ENCODE data around the gene ELMO1. TPM values are rescaled to one million over a fixed set of nuclear protein-coding genes. Genes with fewer than 3 reads are reported as not detected.
A peak's percentile ranks its signal among the peaks of the same experiment; 100 is the strongest.

Gene ELMO1
- total RNA-seq, 2 experiments from 2014 or later = 72.8 to 75.3 TPM

DNA sequence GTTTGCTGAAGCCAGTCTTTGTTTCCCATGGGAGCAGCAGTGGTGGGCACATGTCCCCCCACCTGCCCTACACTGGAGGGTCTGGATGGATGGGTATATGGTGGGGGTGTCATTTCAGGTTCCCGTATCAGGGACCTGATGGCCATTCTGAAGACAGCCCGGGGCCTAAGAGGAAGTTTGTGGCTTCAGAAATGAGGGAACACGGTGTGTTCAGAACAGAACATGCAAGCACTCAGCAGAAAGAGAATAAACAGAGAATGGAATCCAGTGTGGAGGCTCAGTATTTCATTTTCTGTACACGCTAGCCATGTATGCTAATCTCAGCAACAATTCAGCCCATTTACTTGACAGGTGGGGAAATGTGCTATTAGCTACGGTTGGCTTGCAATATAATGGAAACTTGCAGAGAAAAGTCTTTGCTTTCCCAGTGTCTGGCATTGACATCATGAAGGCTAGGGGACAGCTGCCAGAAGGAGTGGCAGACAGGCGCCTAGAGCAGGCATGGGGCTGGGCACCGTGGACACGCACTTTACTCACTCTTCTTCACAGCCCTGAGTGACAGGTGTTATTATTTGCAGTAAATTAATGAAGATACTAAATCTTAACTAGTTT, 98.6 kb downstream of the ELMO1 start:
- no peak overlapping the region for H3K4me3 Mint-ChIP-seq
- intact Hi-C loops (cut with micrococcal nuclease) = loop anchor here (5.0 to 10.0 kb wide), 2 partner anchors 97 to 115 kb away; partner anchors contain the start of gene ELMO1
- peaks cover 4% of the 10 kb centered on the region for H3K36me3 Mint-ChIP-seq (ENCODE audit: low read depth)
- ChIA-PET CTCF (interaction anchor here (1.7 to 6.1 kb wide), 3 partner anchors 65 to 150 kb away, joined by 6 to 53 read pairs (median 44); partner anchors contain the start of gene ELMO1), POLR2A (interaction anchor here (0.6 kb wide), 1 partner anchor 98 kb away, joined by 3 read pairs; no protein-coding TSS in a partner anchor)
- H3K9me3 Mint-ChIP-seq = no peaks in the 10 kb centered on the region
- peak overlapping the region; percentile 41 for H3K27ac Mint-ChIP-seq
- H3K4me1 Mint-ChIP-seq (ENCODE audit: low read depth) = peaks cover 61% of the 10 kb centered on the region
- no peaks in the 10 kb centered on the region for H3K27me3 Mint-ChIP-seq
- TF ChIP-seq, protein P1, sequence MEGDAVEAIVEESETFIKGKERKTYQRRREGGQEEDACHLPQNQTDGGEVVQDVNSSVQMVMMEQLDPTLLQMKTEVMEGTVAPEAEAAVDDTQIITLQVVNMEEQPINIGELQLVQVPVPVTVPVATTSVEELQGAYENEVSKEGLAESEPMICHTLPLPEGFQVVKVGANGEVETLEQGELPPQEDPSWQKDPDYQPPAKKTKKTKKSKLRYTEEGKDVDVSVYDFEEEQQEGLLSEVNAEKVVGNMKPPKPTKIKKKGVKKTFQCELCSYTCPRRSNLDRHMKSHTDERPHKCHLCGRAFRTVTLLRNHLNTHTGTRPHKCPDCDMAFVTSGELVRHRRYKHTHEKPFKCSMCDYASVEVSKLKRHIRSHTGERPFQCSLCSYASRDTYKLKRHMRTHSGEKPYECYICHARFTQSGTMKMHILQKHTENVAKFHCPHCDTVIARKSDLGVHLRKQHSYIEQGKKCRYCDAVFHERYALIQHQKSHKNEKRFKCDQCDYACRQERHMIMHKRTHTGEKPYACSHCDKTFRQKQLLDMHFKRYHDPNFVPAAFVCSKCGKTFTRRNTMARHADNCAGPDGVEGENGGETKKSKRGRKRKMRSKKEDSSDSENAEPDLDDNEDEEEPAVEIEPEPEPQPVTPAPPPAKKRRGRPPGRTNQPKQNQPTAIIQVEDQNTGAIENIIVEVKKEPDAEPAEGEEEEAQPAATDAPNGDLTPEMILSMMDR (IDR thresholded peaks at IDR 0.05) = no peak
- DNase-seq (no peak), ATAC-seq (no peak)

GRCh38 chr7:37348982-37349381, 99.7 kb downstream of the ELMO1 start:
- POLR2A ChIA-PET = no interaction called here
- TF ChIP-seq, protein P1 (IDR thresholded peaks at IDR 0.05) = no peak
- peaks cover 54% of the 10 kb centered on the region for H3K4me1 Mint-ChIP-seq (ENCODE audit: low read depth)
- no peak overlapping the region for H3K27ac Mint-ChIP-seq
- H3K4me3 Mint-ChIP-seq = no peak overlapping the region
- CTCF ChIA-PET = interaction anchor here (1.0 to 2.3 kb wide), 3 partner anchors 106 to 150 kb away, joined by 3 to 5 read pairs (median 3); no protein-coding TSS in a partner anchor
- no peak for DNase-seq
- intact Hi-C loops (cut with micrococcal nuclease) = no loop called here
- H3K27me3 Mint-ChIP-seq = no peaks in the 10 kb centered on the region
- H3K36me3 Mint-ChIP-seq (ENCODE audit: low read depth) = peaks cover 2% of the 10 kb centered on the region
- no peak for ATAC-seq
- no peaks in the 10 kb centered on the region for H3K9me3 Mint-ChIP-seq

DNA sequence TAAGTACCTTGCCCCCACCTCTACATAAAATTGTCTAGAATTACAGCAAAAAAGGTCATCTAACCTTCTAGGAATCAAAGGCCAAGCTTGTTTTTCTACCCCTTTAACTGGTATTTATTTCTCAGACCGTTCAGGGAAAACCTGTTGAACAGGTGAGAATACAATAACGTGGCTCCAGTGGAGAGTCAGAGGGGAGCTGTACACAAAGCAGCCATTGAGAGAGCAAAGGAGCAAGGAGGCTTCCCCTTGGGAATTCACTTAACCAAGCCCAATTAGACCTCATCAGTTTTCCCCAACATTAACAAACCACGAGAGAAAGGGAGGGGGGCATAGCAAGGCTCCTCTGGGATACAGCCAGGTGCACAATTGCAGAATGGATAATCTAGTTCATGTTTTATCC, 101.9 kb downstream of the ELMO1 start:
- intact Hi-C loops (cut with micrococcal nuclease) = no loop called here
- H3K4me1 Mint-ChIP-seq (ENCODE audit: low read depth) = peaks cover 49% of the 10 kb centered on the region
- no peaks in the 10 kb centered on the region for H3K27me3 Mint-ChIP-seq
- H3K9me3 Mint-ChIP-seq = no peaks in the 10 kb centered on the region
- TF ChIP-seq, protein P1 (IDR thresholded peaks at IDR 0.05) = no peak
- POLR2A ChIA-PET = interaction anchor here (0.8 kb wide), 1 partner anchor 101 kb away, joined by 3 read pairs; no protein-coding TSS in a partner anchor
- H3K36me3 Mint-ChIP-seq (ENCODE audit: low read depth) = peaks cover 4% of the 10 kb centered on the region
- CTCF ChIA-PET = no interaction called here
- H3K27ac Mint-ChIP-seq = no peak overlapping the region
- H3K4me3 Mint-ChIP-seq = no peak overlapping the region
- no peak for ATAC-seq
- no peak for DNase-seq

DNA sequence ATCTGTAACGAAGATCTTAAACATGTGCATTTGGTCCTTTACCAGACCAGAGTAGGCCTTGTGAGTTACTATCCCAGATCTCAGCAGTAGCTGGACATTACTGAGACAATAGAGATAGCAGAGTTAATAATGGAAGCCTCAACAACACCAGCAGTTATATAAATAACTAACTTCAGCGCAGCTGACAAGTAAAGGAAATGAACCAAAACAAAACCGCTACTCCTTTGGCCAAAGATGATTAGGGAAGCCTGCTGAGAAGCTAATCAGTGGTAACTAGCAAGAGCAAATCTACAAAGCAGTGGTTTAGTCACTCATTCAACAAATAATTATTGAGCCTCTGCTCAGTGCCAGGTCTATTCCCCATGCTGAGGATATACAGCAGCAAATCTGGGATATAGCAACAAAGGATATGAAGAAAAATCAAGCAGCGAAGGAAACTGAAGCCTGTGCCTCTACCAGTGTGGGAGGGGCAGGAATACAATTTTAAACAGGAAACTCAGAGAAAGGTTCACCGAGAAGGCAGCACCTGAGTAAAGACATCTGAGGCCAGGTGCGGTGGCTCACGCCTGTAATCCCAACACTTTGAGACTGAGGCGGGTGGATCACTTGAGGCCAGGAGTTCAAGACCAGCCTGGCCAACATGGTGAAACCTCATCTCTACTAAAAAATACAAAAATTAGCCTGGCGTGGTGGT, 103.6 kb downstream of the ELMO1 start:
- TF ChIP-seq, protein P1 (IDR thresholded peaks at IDR 0.05) = no peak
- peak overlapping the region; percentile 74 for H3K27ac Mint-ChIP-seq
- H3K9me3 Mint-ChIP-seq = no peaks in the 10 kb centered on the region
- DNase-seq (no peak), ATAC-seq (no peak)
- intact Hi-C loops (cut with micrococcal nuclease) = no loop called here
- no peak overlapping the region for H3K4me3 Mint-ChIP-seq
- H3K27me3 Mint-ChIP-seq = no peaks in the 10 kb centered on the region
- POLR2A ChIA-PET = interaction anchor here (1.2 kb wide), 1 partner anchor 103 kb away, joined by 3 read pairs; no protein-coding TSS in a partner anchor
- peaks cover 50% of the 10 kb centered on the region for H3K4me1 Mint-ChIP-seq (ENCODE audit: low read depth)
- CTCF ChIA-PET = interaction anchor here (0.7 to 3.9 kb wide), 5 partner anchors 8 to 858 kb away, joined by 3 to 28 read pairs (median 3); no protein-coding TSS in a partner anchor
- peaks cover 16% of the 10 kb centered on the region for H3K36me3 Mint-ChIP-seq (ENCODE audit: low read depth)
